Measurements from ENCODE around the gene SH2B3. TPM values are rescaled to one million over a fixed set of nuclear protein-coding genes. Genes with fewer than 3 reads are reported as not detected.

SH2B3 gene
- total and polyA plus RNA-seq, 9 of the 15 experiments (the other 6 are each of a cell fraction or from before 2014, with no cell fraction given), result 10.8 to 75.3 (median 37.4) TPM

DNA sequence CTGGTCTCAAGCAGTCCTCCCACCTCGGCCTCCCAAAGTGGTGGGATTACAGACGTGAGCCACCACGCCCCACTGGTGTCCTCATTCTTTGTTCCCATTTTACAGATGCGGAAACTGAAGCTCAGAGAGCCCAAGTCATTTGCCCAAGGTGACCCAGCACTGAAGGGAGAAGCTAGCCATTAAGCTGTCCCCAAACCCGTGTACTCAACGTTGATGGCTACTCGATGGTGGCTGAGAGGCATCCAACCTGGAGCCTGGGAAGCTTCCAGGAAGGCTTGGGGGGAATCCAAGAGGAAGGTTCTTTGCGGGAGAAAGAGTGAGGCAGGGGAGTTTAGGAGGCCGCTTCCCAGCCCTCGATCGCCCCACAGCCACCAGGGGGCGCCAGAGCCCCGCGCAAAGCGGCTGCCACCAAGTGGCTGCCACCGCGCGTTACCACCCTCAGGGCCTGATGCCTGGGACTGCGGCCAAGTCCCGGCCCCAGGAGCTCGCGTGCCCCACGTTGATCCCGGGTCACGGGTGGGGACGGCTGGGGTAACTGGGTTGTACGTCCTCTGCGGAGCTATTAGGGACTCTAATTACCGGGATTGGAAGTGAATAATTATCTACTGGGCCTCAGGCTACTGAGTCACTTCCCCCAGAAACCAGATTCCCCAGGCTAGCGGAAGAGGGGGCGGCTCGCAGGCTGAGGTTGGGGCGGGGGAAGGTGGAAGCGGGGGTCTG, 8.8 kb upstream of the SH2B3 start (continued):
- TF ChIP-seq, protein P1, sequence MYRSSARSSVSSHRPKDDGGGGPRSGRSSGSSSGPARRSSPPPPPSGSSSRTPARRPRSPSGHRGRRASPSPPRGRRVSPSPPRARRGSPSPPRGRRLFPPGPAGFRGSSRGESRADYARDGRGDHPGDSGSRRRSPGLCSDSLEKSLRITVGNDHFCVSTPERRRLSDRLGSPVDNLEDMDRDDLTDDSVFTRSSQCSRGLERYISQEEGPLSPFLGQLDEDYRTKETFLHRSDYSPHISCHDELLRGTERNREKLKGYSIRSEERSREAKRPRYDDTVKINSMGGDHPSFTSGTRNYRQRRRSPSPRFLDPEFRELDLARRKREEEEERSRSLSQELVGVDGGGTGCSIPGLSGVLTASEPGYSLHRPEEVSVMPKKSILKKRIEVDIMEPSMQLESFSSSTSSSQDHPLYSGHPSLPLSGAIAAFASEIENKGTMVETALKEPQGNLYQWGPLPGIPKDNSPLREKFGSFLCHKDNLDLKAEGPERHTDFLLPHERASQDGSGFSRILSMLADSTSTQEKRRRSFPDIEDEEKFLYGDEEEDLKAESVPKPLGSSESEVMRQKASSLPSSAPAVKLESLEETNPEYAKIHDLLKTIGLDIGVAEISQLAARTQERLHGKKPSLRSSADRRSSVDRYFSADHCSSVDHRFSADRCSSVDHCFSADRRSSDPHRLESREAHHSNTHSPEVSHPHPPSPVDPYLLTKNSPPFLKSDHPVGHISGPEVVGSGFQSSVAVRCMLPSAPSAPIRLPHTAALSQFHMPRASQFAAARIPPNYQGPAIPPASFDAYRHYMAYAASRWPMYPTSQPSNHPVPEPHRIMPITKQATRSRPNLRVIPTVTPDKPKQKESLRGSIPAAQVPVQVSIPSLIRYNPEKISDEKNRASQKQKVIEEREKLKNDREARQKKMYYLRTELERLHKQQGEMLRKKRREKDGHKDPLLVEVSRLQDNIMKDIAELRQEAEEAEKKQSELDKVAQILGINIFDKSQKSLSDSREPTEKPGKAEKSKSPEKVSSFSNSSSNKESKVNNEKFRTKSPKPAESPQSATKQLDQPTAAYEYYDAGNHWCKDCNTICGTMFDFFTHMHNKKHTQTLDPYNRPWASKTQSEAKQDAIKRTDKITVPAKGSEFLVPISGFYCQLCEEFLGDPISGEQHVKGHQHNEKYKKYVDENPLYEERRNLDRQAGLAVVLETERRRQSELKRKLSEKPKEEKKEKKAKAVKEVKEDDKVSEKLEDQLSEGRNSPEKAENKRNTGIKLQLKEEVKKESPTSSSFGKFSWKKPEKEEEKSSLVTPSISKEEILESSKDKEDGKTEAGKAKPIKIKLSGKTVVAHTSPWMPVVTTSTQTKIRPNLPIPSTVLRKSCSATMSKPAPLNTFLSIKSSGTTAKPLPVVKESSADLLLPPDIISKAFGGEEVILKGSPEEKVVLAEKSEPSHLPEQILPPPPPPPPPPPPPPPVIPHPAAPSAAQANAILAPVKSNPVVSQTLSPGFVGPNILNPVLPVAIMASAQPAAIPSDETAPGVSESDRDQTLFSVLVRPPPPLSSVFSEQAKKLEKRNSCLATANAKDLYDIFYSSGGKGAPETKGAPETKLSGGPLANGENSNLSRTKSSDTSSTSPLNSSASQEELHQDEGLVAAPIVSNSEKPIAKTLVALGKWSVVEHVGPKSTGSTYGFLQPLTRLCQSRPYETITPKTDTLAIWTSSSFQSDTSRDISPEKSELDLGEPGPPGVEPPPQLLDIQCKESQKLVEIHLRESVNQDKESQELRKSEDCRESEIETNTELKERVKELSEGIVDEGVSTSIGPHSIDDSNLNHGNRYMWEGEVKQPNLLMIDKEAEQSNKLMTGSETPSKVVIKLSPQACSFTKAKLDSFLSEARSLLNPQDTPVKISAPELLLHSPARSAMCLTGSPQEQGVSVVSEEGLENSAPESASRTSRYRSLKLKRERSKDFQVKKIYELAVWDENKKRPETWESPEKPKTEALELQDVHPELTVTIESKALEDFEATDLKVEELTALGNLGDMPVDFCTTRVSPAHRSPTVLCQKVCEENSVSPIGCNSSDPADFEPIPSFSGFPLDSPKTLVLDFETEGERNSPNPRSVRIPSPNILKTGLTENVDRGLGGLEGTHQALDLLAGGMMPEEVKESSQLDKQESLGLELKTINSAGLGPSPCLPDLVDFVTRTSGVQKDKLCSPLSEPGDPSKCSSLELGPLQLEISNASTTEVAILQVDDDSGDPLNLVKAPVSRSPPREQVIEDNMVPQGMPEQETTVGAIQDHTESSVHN (IDR thresholded peaks at IDR 0.05; ENCODE audit: borderline replicate concordance in 1 of 2, low read depth in 1 of 2), result no peak
- no peak for TF ChIP-seq RBM15 (IDR thresholded peaks at IDR 0.05; ENCODE audit: insufficient read depth, low read length)
- TF ChIP-seq RUNX1 (IDR thresholded peaks at IDR 0.05; ENCODE audit: low read depth), result no peak
- TF ChIP-seq ILK (tag; IDR thresholded peaks at IDR 0.05; ENCODE audit: borderline replicate concordance, low read depth), result no peak
- TF ChIP-seq, protein P2, sequence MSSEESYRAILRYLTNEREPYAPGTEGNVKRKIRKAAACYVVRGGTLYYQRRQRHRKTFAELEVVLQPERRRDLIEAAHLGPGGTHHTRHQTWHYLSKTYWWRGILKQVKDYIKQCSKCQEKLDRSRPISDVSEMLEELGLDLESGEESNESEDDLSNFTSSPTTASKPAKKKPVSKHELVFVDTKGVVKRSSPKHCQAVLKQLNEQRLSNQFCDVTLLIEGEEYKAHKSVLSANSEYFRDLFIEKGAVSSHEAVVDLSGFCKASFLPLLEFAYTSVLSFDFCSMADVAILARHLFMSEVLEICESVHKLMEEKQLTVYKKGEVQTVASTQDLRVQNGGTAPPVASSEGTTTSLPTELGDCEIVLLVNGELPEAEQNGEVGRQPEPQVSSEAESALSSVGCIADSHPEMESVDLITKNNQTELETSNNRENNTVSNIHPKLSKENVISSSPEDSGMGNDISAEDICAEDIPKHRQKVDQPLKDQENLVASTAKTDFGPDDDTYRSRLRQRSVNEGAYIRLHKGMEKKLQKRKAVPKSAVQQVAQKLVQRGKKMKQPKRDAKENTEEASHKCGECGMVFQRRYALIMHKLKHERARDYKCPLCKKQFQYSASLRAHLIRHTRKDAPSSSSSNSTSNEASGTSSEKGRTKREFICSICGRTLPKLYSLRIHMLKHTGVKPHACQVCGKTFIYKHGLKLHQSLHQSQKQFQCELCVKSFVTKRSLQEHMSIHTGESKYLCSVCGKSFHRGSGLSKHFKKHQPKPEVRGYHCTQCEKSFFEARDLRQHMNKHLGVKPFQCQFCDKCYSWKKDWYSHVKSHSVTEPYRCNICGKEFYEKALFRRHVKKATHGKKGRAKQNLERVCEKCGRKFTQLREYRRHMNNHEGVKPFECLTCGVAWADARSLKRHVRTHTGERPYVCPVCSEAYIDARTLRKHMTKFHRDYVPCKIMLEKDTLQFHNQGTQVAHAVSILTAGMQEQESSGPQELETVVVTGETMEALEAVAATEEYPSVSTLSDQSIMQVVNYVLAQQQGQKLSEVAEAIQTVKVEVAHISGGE (CRISPR knock-in tag; IDR thresholded peaks at IDR 0.05), result peak in 1 of 3 experiments; percentile 46; a peak in 1 of 6 replicates
- no peak for TF ChIP-seq MCM5 (IDR thresholded peaks at IDR 0.05; ENCODE audit: low read depth)
- TF ChIP-seq SRSF9 (IDR thresholded peaks at IDR 0.05; ENCODE audit: borderline replicate concordance, low read depth, low read length), result no peak
- TF ChIP-seq CBFA2T3 (IDR thresholded peaks at IDR 0.05), result peak; percentile 49; the same call in 1 of the 2 replicates
- TF ChIP-seq, protein P3, sequence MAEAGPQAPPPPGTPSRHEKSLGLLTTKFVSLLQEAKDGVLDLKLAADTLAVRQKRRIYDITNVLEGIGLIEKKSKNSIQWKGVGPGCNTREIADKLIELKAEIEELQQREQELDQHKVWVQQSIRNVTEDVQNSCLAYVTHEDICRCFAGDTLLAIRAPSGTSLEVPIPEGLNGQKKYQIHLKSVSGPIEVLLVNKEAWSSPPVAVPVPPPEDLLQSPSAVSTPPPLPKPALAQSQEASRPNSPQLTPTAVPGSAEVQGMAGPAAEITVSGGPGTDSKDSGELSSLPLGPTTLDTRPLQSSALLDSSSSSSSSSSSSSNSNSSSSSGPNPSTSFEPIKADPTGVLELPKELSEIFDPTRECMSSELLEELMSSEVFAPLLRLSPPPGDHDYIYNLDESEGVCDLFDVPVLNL (CRISPR knock-in tag; IDR thresholded peaks at IDR 0.05; ENCODE audit: low read depth), result no peak
- no peak for TF ChIP-seq NFIX (CRISPR knock-in tag; IDR thresholded peaks at IDR 0.05; ENCODE audit: low read depth)
- TF ChIP-seq SIN3A (IDR thresholded peaks at IDR 0.05; ENCODE audit: borderline replicate concordance in 2 of 2, control insufficient read depth in 1 of 2, low read depth in 2 of 2, low read length in 2 of 2), result no peak
- no peak for TF ChIP-seq KDM4B (IDR thresholded peaks at IDR 0.05; ENCODE audit: borderline replicate concordance in 2 of 2, low read depth in 1 of 2)
- no peak for TF ChIP-seq NELFE (IDR thresholded peaks at IDR 0.05; ENCODE audit: insufficient read depth, insufficient read length)
